ENCODE results near the gene ECSIT.
"Not testable (repeated sequence)": the region's sequence is repeated elsewhere in the genome, so short reads cannot be mapped to it uniquely, and the experiment has no call there.

Gene ECSIT, protein sequence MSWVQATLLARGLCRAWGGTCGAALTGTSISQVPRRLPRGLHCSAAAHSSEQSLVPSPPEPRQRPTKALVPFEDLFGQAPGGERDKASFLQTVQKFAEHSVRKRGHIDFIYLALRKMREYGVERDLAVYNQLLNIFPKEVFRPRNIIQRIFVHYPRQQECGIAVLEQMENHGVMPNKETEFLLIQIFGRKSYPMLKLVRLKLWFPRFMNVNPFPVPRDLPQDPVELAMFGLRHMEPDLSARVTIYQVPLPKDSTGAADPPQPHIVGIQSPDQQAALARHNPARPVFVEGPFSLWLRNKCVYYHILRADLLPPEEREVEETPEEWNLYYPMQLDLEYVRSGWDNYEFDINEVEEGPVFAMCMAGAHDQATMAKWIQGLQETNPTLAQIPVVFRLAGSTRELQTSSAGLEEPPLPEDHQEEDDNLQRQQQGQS

DNA sequence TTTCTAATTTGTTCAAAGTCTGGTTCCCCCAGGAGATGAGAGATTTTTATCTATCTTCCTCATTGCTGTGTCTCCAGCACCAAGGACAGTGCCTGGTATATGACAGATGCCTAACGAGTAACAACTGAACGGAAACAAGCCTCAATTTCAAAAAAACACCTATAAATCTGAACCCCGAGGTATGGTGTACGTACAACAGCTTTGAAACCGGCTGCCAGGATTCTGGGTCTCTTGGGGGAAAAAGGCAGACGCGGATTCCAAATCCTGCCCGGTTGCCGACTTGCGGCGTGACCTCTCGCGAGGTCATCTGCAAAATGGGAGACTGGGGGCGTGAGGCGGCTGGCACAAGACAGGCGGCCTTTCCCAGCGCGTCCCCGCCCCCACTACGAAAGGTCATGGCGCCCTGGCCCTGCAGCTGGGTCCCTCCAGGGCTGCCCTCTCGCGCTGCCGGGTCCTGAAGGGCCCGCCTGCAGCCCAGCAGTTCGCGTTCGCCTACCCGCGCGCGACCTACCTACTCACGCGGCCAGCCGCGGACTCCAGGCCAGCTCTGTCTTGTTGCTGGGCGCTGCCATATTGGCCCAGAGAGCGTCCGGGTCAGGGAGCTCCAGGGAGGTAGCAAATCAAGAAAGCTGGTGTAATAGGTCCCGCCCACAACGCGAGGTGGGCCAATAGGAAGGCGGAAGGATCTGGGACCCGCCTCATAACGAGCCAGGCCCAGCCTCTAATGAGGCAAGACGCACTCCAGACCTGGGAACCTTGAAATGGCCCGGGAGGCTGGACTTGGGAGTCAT is at the start of gene ECSIT:
TSS of gene ECSIT (minus strand) at position 584 of the 791 bp plus-strand sequence. CDS start 9,964 bp downstream, outside the sequence.
- DNase-seq, result peak; percentile 98 to 99

- DNase-seq, result no peak
These were observed 48.7 kb upstream of the ECSIT start, which contains the start of gene ACP5 for GRCh38 chr19:11577451-11578257. Gene ACP5, minus strand, starts transcription at chr19:11577645. Its CDS starts 328 bp downstream, at chr19:11577317.

- no peak for DNase-seq
These were observed 47.3 kb upstream of the ECSIT start for GRCh38 chr19:11576227-11576626.

DNA sequence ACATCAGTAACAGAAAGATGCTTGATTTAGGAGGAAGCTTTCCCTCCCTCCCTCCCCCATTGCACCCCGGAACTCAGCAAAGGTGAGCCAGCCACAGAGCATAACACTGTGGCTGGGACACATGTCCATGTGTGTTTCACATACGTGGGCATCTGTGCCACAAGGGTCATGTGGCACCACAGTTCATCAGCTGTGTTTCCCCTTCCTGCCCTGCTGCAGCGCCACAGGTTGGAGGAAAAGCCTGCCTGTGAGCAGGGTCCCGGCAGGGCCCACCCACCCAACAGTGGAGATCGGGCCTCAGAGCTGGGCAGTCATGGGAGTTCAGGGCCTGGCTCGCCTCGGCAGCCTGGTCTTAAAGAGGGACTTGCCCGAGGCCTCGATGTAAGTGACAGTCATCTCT is 45.8 kb upstream of the ECSIT start:
- no peak for DNase-seq

GRCh38 chr19:11573763-11574162 is 44.8 kb upstream of the ECSIT start:
- DNase-seq, result not testable (repeated sequence)

- not testable (repeated sequence) for DNase-seq
These were observed 44.4 kb upstream of the ECSIT start for GRCh38 chr19:11573354-11573753.

GRCh38 chr19:11570039-11570462 is 41.1 kb upstream of the ECSIT start:
- DNase-seq, result no peak

DNA sequence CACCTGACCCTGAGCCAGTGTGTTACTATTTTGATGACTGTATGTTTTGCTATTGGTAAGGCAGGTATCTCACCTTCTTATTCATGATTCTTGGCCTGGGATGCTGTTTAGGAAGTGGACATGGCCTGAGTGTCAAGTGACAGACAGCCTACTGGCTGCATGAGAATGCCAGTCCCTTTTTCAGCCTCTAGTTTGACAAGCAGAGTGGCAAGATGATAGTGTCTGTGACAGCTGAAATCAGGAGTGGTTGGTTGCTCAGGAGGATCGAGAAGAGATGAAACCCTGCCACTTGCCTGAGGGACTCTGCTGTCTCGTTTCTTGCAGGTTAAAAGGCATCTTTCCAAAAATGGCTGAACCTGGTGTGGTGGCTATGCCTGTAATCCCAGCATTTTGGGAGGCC is 37.2 kb upstream of the ECSIT start:
- no peak for DNase-seq

DNA sequence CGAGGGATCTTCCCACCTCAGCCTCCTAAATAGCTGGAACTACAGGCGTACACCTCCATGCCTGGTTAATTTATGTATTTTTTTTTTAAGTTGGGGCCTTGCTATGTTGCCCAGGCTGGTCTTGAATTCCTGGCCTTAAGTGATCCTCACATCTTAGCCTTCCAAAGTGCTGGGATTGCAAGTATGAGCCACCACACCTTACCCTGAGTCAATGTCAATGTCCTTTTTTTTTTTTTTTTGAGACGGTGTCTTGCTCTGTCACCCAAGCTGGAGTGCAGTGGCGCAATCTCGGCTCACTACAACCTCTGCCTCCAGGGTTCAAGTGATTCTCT is 36.7 kb upstream of the ECSIT start:
- not testable (repeated sequence) for DNase-seq

DNA sequence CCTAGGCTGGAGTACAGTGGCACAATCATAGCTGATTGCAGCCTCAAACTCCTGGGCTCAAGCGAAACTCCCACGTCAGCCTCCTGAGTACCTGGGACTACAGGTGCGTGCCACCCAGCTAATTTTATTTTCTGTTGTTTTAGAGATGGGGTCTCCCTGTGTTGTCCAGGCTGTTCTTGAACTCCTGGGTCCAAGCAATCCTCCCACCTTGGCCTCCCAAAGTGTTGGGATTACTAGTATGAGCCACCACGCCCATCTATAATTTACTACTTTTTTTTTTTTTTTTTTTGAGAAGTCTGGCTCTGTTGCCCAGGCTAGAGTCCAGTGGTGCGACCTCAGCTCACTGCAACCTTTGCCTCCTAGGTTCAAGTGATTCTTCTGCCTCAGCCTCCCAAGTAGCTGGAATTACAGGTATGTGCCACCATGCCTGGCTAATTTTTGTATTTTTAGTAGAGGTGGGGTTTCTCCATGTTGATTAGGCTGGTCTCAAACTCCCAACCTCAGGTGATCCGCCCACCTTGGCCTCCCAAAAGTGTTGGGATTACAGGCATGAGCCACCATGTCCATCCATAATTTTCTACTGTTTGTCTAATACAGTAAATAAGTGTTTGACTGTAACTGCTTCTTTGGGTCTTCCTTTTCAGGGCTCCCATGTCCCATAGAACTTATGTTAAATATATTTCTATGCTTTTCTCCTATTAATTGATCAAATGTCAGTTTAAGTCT is 35.3 kb upstream of the ECSIT start:
- not testable (repeated sequence) for DNase-seq

DNA sequence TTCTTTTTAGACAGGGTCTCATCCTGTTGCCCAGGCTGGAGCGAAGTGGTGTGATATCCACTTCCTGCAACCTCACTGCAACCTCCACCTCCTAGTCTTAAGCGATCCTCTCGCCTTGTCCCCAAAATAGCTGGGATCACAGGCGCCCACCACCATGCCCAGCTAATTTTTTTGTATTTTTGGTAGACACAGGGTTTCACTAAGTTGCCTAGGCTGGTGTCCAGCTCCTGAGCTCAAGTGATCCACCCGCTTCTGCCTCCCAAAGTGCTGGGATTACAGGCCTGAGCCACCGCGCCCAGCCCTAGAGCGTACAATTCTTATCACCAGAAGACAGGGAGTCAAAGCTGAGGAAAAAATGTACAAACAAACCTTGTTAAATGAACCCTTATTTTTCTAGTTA is 34.6 kb upstream of the ECSIT start:
- DNase-seq, result no peak

GRCh38 chr19:11560404-11561051 is 31.6 kb upstream of the ECSIT start:
- DNase-seq, result peak; percentile 61 to 85

DNA sequence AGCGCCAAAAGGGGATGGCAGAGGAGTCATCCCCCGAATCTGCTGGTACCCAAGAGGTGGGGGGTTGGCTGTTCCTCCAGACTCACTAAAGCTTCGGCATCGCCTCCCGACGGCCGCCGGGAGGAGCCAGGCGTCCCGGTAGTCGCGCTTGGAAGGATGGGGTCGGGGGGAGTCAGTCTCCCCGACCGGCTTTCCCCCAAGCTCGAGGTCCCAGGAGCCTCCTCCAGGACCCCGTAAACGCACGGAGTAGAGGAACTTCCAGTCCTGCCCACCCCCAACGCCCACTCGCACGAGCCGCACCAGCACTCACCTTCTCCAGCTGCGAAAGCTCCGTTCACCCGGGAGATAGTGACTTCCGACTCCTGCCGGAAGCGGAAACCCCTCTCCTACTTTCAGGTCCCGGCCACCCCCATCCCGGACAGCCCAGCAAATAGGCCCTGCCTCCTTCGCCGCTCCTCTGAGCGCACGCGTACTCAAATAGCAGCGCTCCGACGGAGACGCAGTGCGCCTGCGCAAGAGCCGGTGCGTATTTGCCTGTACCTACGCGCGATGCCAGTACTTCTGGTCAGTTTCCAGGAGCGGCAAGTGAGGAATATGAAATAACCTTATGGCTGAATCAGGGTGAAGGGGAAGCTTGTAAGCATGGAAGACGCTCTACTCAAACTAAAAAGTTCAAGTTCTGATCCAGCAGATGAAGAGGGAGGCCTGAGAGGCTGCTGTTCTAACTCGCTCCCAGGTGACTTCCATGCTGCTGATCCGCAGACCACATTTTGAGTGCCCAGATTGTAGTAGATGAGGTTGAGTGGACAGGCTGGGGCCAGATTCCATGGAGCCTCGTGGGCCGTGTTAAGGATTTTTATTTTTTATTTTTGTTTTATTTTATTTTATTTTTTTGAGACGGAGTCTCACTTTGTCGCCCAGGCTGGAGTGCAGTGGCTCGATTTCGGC is 30.2 kb upstream of the ECSIT start, which contains the start of gene ELOF1:
TSS of gene ELOF1 (minus strand) at position 350 of the 948 bp plus-strand sequence. CDS start 4,883 bp downstream, outside the sequence.
- peak; percentile 98 to 99 for DNase-seq

DNA sequence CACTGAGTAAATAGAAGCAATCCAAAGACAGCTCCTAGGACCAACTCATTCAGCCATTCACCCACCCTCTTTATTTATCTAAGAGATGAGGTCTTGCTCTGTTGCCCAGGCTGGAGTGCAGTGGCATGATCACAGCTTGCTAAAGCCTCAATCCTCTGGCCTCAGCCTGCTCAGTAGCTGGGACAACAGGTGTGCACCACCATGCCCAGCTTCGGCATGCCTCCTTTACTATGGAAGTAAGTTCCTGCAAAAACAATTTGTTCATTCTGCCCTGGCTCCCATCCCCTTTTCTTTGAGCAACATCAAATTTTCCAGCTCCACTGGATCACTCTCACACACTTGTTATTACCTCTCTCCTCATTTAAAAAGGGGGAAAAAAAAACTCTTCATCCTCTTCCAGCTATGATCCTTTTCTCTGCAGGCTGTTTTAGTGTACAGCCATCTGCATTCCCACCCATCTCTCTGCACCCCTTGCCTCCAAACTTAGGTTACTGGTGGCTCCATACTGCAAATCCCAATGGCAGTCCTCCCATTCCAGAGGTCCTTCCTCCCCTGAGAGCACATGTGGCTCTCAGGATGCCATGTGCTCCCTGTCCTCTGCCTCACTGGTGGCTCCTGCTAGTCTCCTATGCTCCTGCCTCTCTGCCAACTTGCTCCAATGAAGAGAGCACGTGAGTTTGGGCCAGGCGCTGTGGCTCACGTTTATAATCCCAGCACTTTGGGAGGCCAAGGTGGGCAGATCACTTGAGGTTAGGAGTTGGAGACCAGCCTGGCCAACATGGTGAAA is 27.9 kb upstream of the ECSIT start:
- DNase-seq, result no peak

- no peak for DNase-seq
These were observed 26.3 kb upstream of the ECSIT start for GRCh38 chr19:11555246-11555645.

GRCh38 chr19:11554160-11554559 is 25.2 kb upstream of the ECSIT start:
- DNase-seq, result no peak

DNA sequence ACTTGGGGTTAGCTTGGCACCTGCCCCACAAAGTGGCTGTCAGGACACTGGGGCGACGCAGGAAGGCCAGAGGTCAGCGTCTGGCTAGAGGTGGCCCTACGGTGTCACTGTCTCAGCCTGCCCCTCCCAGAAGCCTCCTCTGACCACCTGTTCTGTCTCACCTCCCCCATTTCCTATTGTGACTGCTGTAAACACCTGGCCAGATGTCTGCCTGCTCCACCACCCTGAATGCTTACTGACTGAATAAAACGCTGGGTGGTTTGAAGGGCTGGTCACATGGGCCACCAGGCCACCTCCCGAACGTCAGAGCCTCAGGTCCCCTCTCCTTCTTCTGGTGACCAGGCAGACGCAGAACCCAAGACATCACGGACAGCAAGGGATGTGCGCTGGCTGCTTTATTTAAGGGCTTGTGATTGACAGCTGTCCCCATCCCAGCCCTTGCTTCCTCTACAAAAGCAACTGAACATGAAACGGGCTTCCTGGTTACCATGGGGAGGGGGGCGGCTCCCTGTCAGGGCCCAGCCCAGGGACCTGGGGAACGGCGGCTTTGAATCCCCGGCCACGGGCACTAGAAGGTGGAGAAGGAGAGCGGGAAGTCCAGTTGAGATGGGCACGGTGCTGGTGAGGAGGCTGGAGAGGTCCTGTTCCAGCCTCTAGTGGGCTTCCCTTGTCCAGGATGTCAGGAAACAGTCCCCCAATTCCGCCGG is 23.9 kb upstream of the ECSIT start:
- DNase-seq, result no peak

GRCh38 chr19:11551603-11552235 is 22.8 kb upstream of the ECSIT start:
- no peak for DNase-seq

Data from NCI-H446 (cell line).